Activated CD4-positive, alpha-beta T cell treated with anti-CD3 and anti-CD28 coated beads, Interleukin-10, Interleukin-2, amounts not matched to agents 100 ng/mL and 50 ng/mL, durations not matched to agents 16 hours and 8 hours (primary cell): ENCODE measurements around the gene KIAA0825.
A peak's percentile ranks its signal among the peaks of the same experiment; 100 is the strongest.

ENCODE experiments used
- DNase-seq: peaks from one replicate; pipeline ENCODE4 v3.0.0-alpha.2; 2020

The KIAA0825 gene

DNA sequence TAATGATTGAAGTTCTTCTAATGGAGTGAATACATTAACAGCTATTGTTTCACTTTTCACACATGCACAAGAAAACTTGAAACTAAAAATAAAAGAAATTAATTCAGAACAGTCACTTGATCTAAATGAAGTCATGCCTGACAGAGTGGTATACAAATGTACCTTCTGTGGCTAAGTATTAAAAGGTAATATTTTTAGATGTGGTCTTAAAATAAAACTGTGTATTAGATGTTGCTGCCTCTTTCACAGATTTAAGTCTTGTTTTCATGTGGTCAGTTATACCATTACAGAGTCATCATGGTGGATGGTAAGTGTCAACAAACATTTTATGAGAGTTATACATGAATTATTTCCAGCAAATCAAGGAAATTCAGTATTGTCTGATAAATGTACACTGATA, 47.0 kb downstream of the KIAA0825 start:
- no peak for DNase-seq

DNA sequence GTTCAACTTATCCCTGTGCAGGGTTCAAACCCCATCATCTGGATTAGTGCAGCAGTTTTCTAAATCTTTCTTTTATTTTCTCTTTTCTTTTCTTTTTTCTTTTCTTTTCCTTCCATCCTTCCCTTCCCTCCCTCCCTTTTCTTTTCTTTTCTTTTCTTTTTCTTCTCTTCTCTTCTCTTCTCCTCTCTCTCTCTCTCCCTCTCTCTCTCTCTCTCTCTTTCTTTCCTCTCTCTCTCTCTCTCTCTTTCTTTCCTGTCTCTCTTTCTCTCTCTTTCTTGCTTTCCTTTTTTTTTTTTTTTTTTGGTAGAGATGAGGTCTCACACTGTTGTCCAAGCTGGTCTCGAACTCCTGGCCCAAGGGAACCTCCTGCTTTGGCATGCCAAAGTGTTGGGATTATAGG, 53.6 kb downstream of the KIAA0825 start:
- no peak for DNase-seq

DNA sequence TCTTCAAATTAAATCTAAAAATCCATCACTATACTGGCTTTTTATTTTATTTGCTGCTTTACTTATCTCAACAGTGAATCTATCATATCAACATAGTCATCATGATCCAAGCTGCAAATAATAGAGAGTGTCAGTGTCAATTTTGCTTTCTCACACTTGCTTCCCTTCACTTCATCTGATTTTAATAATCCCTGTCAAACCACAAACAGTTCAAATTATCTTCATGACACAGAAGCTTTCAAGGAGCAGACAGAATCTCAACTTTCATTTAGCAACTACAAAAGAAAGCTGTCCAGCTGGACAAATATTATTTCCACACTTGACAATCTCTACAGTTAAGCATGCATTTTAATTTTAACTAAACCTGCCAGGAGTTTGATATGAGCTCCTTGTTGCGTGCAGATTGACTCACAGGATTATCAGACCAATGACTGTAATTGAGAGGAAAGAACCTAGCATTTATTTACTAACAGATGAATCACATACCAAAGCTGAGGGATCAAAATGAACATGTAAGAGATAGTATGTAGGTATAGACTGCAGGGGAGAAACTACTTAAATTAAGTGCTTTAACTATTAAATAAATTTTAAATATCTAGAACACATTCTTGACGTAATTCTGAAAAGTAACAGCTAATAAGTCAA, 56.0 kb downstream of the KIAA0825 start:
- DNase-seq: no peak

DNA sequence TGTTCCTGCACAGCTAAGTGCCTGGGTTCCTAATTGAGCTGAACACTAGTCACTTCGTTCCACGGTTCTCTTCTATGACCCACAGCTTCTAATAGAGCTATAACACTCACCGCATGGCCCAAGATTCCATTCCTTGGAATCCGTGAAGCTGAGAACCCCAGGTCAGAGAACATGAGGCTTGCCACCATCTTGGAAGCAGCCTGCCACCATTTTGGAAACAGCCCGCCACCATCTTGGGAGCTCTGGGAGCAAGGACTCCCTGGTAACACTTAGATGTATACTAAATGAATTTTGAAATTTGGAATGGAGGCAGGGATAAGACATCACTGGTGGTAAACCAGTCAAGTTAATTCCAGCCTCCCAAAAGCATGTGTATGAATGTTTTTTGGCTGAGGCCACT, 60.4 kb downstream of the KIAA0825 start:
- no peak for DNase-seq

DNA sequence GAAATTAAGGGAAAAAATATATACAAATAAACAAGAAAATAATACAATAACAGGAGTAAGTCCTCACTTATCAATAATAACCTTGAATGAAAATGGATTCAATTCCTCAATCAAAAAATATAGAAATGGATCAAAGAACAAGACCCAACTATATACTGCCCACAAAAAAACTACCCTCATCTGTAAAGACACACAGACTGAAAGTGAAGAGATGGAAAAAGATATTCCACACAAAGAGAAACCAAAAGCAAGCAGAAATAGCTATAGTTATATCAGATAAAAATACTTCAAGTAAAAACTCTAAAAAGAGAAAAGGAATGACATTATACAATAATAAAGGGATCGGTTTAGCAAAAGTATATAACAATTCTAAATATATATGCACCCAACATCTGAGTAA, 66.5 kb downstream of the KIAA0825 start:
- DNase-seq: no peak

DNA sequence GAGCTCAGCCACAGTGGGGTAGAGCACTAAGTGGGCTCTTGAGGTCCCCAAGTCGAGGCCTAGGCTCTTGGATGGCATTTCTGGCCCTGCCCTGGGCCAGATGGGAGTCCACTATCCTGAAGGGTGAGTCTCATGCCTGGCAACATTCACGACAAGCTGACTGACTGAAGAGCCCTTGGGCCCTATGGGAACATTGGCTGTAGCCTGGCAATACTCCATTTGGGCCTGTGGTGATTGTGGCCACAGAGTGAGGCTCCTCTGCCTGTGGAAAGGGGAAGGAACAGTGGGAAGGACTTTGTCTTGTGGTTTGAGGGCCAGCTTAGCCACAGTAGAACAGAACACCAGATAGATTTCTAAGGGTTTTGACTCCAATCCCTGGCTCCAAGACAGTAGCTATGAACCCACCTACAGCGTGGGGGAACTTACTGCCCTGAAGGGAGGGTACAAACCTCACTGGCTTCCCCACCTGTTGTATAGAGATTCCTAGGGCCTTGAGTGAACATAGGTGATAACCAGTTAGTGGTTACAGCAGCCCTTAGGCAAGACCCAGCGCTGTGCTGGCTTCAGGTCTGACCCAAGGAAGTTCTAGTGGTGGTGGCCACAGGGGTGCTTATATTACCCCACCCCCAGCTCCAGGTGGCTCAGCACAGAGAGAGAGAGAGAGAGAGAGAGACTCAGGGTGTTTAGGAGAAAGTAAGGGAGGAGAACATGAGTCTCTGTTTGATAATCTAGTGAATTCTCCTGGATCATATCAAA, 72.4 kb downstream of the KIAA0825 start:
- no peak for DNase-seq

DNA sequence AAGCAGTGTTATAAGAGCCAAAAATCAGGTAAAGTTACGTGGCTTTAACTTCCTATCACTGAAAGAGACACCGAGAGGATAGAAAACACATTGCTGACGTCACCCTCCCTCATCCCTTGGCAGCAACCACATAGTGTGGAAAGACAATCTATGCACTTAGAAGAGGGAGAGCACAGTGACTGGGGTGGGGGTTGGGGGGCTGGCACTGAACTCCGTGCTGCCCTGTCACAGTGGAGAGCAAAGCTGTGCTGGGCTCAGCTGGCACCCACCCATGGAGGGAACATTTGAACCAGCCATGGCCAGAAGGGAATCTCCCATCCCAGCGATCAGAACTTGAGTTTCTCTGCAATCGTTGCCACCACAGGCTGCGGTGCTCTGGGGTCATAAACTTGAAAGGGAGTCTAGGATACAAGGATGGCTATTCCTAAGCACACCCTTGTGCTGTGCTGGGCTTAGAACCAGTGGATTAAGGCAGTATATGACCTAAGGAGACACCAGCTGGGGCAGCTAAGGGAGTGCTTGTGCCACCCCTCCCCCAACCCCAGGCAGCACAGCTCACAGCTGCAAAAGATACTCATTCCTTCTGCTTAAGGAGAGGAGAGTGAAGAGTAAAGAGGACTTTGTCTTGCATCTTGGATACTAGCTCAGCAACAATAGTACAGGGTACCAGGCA, 73.4 kb downstream of the KIAA0825 start:
- DNase-seq: no peak

DNA sequence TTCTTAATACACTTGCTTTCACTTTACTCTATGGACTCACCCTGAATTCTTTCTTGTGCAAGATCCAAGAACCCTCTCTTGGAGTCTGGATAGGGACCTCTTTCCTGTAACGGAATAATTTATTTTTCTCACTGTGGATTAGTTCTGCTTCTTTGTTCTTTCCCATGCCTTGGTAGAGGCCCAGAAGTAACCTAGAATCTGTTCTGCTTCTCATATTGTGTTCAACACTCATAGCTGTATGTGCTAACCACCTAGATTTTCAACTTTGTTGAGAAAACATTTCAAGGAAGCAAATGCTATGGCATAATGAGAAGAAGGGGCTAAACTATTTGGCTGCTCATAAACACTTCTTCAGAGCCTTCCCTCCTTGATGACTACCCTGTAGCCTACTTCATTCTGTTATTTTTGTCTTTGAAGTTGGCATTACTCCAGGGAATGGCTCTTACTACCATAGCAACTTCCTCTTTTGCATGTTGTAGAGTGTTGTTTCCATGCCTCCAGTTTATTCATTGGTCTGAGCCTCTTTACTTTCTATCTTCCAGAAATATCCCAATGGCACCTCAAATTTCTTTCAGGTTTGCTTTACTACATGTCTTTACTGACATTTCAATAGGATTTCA, 74.3 kb downstream of the KIAA0825 start:
- no peak for DNase-seq

DNA sequence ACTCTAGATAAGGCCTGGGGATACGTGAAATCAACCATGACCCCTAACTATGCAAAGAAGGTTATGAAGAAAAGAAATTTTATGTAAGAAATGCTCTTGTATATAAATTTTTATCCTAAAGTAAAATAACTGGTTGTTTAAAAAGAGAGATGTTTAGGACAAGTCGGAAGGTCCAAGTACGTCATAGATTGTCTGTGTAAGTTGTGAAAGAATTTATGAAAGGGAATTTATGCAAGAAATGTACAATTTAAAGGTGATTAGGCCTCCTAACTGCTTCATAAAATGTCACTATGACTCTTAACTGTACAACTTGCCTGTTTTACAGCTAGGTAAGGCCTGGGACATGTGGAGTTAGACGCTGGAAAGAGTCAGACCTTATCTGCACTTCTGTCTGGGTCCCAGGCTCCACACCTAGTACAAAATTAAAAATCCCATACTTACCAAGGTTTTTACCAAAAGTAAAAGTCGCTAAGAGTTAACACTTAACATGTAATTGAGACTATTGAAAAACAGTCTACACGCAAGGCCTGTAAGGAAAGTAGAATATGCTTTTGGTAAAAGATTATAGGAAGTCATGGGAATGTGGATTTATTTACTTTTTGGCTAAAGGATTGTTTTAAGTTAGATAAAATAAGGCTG, 77.4 kb downstream of the KIAA0825 start:
- no peak for DNase-seq

DNA sequence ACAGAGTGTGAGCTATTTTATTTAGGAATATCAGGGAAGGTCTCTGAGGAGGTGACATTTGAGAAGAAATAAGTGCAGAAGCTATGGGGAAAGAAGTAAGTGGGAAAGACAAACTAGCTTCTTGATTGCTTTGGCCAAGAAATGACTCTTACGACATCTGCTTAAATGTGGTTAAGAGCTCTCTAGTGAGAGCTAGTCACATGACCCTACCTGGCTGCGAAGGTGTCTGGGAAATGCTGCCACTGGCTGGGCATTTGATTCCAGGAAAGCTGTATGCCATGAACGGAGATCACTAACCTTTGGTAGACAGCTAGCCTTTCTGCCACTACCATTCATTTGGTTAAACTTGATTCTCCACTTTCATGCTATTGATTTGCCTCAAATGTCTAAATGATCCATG, 80.1 kb downstream of the KIAA0825 start:
- DNase-seq: no peak

DNA sequence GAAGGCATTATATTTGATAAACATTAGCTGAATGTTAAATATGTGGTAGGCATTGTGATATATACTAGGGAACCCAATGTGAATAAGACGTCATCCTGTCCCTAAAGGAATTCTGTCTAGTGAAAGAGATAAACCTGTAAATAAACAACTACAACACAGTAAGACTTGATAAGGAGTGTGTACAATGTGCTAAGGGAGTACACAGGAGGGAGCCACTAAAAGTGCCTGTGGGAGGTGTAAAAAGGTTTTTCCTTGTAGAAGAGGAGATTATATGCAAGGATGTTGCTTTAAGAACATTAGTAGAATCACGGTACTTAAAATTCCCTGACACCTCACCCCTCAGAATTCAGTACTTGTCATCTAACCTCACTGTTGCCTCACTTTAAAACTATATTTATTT, 91.7 kb downstream of the KIAA0825 start:
- no peak for DNase-seq

DNA sequence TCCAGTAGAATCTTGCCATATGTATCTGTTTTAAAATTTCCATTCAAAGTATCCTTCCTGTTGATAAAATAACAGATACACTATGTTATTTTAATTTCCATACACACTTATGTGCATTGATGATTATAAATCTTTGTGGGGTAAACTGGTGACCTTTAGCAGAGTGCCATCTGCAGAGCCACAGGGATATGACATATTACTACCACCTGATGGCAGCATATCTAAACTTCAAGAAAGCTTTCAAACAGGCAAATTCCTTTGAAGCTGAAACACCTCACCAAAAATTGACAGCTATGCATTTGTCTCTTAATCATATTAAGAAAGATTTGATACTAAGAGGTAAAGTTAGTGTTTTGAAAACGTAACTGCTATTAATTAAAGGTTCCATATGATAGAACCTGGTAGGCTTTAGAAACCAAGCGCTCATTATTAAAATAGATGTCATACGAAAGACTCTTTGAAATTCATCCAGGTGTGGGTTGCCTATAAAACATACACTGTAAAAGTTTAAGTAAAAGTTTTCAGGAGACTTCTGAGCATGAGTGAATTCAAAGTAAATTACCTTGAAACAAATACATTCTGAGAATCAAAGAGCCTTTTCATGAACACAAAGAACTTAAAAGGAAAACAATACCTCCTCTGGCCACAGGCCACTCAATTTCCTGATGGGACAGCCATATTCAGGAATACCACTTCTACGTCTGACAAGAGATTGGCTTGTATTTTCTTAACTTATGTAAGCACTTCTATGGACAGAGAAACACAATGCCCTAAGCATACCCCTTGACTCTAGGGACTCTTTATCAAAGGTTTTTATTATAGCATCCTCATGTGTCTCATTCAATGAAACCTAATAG, 93.3 kb downstream of the KIAA0825 start:
- DNase-seq: peak; percentile 68

DNA sequence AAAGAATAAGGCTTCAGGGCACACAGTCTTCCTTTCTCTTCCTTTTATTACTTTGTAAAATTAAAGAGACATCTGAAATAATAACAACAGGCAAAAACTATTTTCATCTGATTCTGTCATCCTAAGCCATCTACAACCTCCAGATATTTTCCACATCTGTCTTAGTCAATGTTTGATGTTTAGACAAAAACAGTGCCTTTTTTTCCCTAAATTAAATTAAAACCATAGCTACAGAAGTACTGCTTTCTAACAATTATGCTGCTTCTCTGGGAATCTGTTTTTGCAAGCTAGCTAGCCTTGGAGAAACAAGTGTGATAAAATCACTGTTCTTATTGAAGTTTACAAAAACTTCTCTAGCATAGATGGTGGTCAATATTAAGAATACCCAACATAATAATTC, 95.4 kb downstream of the KIAA0825 start:
- DNase-seq: no peak

DNA sequence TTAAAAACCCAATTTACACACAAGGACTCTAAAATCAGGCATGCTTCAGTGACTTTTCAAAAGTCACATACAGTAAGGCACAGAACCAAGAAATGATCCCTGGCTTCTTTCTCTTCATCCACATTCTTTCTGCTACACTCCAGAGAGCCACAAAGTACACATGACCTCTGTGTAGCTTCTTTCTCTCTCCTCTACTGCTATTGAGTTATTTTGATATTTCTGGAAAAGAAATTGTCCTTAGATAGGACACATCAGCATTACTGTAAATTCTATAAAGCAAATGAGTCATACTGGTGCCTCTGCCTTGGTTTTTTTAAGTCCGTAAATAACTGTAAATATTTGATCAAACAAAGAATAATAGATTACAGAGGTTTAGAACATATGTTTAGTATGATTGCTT, 96.3 kb downstream of the KIAA0825 start:
- DNase-seq: no peak

DNA sequence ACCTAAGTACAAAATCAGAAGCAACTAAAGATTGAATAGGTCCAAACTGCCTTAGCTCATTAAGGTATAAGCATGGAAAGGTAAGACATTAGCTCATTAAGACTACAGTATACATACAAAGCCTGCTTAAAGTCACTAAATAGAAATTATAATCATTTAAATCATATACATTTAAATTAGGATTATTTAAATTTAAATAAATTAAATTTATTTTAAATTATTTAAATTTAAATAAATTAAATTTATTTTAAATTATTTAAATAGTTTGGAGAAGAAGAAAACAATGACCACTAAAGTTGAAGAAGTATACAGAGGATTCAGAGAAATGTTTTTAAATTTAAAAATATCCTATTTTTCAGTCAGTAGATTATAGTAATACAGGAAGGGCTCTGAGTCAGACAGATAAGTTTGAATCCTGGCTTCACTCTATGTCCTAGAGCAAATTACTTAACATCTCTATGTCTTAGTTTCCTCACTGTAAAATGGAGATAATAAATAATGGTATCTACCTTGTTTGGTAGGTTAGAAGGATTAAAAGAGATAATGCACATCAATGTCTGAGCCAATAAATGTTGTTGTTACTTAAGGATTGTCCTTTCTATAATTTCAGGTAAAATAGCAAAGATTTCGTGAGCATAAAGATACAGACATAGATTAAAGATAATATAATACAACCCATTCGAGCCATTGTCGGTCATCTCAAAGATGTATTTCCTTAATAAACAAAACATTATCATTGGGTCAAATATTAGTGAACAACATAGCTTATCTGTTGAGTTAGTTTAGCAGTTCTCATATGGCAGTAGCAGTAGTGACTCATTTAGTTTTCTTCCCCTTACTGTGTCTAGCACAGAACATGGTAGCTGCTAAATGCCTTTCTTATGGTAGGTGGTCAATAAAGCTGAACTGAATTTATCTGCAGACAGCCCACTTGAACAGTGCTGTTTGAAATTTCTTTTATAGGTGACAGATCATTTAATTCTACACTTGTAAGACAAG, 100.6 kb downstream of the KIAA0825 start:
- DNase-seq: no peak

DNA sequence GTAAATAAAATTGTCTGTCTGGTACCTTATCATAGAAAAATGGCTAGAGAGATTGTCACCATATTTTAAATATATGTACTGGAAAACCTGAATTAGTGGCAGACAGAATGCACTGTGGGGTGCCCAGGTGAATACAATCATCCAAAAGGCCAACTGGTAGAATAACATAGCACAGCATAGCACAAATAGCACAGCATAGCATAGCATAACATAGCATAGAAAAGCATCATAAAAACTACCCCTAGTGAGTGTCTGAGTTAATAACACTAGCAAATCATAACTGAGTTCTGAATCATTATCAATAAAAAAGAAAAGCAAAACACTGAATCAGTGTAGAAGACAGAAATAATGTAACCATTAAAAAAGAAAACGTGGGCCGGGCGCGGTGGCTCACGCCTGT, 102.3 kb downstream of the KIAA0825 start:
- DNase-seq: no peak

DNA sequence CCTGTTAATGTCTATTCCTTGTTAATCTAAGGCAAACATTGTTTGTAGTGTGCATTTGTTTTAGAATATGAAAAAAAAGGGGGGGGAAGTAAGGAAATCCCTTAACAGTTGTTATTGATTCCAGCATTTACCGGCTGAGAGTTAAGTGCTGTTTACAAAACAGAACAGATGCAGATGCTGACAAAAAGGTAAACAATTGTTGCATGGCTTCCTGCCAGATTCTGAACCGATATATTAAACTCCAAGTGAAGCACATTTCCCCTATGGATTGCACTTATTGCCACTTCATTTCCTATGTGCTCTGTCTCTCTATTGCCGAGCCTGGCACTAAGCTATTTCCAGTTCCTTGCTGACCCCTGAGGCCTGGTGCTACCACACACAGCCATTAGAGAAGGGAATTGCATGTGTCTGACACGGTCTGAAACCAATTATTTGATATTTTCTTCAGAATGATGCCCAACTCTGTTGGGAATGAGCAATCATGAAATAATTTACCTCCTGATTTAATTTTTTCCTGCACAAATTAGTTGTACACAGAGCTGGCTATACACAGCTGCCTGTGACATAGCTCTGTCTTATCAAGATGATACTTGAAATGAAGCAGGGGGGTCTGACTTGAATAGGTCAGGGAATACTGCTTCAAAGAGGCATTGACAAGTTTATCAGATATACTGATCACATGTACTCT, 109.8 kb downstream of the KIAA0825 start:
- no peak for DNase-seq

DNA sequence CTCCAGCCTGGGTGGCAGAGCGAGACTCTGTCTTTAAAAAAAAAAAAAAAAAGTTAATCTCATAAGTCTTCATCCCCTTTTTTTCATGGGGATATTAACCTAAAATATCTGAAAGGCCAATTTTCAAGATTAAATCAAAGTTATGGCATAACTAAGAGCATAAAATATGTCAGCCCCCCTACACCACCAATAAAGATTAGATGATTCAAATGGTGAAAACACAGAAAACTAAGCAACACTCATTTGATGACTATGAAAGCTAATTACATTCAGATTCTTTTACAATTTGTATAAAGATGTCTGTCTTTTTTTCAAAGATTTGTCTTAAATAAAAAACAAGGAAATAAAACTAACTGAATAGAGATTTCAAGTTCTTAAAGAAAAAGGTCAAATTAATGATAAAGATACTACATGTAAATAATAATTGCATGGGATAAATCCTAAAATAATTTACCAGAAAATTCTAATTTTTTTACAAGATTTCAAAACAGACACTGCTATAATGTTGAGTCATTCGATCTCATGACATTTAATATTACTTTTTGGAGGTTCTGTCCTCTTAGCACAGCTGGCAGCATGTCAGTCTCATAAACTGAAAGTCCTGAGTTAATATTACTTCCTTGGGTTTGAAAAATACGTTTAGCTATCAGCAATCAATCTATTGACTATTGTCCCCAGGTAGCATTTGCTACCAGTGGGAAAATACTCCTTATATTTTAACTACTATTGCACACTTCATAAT, 112.9 kb downstream of the KIAA0825 start:
- no peak for DNase-seq

DNA sequence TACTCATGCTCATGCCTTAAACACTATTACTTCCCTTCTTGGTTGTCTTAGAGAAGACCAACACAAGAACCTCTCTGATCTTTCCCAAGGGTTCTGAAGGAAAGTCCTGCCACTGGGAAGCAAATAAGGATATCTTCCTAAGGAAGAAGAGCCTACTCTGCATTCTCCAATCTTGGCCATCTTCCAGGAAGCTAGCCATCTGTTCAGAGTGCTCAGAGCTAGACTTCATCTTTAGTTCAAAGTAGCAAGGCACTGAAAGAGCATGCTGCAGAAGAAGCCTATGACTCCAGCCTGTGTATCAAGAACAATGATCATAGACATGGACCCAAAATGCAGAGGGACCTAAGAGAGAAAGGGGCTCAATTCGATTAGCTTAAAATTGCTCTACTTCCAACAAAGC, 114.7 kb downstream of the KIAA0825 start:
- DNase-seq: no peak

DNA sequence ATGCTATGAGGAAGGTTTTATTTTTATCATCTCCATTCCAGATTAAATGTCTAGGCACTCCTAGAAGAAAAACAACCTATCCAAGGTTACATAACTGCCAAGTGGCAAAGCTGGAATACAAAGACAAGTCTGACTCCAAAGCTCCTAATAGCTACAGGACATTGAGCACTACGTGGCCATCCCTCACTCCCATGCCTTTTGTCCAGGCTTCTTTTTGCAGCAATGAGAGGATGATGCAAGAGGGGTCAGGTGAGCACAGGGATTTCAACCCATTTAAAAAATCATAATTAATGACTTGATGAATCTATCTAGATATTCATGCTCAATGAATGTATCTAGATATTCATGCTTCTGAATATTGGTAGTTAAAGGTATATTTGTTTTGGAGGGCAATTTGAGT, 117.0 kb downstream of the KIAA0825 start:
- no peak for DNase-seq
